Measurements from ENCODE around the gene WNK1. TPM values are rescaled to one million over a fixed set of nuclear protein-coding genes. Genes with fewer than 3 reads are reported as not detected.

Gene WNK1
- total and polyA plus RNA-seq, 12 donors, result 14.2 to 315 (median 123) TPM

GRCh38 chr12:907413-908185, 155.2 kb downstream of the WNK1 start:
- peaks cover 0 to 77% of the 10 kb centered on the region in 2 donors for H3K36me3 ChIP-seq (replicated peaks in 1 of 2)
- no peaks in the 10 kb centered on the region for H3K9me3 ChIP-seq (replicated peaks in 1 of 3)
- TF ChIP-seq, protein P1, sequence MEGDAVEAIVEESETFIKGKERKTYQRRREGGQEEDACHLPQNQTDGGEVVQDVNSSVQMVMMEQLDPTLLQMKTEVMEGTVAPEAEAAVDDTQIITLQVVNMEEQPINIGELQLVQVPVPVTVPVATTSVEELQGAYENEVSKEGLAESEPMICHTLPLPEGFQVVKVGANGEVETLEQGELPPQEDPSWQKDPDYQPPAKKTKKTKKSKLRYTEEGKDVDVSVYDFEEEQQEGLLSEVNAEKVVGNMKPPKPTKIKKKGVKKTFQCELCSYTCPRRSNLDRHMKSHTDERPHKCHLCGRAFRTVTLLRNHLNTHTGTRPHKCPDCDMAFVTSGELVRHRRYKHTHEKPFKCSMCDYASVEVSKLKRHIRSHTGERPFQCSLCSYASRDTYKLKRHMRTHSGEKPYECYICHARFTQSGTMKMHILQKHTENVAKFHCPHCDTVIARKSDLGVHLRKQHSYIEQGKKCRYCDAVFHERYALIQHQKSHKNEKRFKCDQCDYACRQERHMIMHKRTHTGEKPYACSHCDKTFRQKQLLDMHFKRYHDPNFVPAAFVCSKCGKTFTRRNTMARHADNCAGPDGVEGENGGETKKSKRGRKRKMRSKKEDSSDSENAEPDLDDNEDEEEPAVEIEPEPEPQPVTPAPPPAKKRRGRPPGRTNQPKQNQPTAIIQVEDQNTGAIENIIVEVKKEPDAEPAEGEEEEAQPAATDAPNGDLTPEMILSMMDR (IDR thresholded peaks at IDR 0.05), result no peak
- TF ChIP-seq POLR2A (IDR thresholded peaks at IDR 0.05), result no peak
- H3K4me3 ChIP-seq, result no peak overlapping the region
- no peak overlapping the region for H3K27ac ChIP-seq
- intact Hi-C loops (cut with DNase I), result no loop called here
- DNase-seq, result no peak
- H3K27me3 ChIP-seq, result no peaks in the 10 kb centered on the region
- H3K4me1 ChIP-seq (replicated peaks in 1 of 2), result peaks cover 0 to 5% of the 10 kb centered on the region in 2 donors
- WGBS, 4 donors, result 76 to 82% (median 79%) methylated on average over 16 of the region's 16 CpGs

- Histone ChIP-seq H3K27ac (no peak overlapping the region), H3K36me3 (replicated peaks in 1 of 2) (peaks cover 0 to 69% of the 10 kb centered on the region in 2 donors), H3K27me3 (no peaks in the 10 kb centered on the region), H3K9me3 (replicated peaks in 1 of 3) (no peaks in the 10 kb centered on the region), H3K4me1 (replicated peaks in 1 of 2) (peaks cover 5 to 20% of the 10 kb centered on the region in 2 donors), H3K4me3 (no peak overlapping the region)
- TF ChIP-seq, protein P1 (IDR thresholded peaks at IDR 0.05), result no peak
- TF ChIP-seq POLR2A (IDR thresholded peaks at IDR 0.05), result no peak
- no peak for DNase-seq
- WGBS, 4 donors, result 82 to 90% (median 84%) methylated on average over 3 of the region's 3 CpGs
- intact Hi-C loops (cut with DNase I), result no loop called here
Observed at GRCh38 chr12:909861-910260, 157.5 kb downstream of the WNK1 start.

DNA sequence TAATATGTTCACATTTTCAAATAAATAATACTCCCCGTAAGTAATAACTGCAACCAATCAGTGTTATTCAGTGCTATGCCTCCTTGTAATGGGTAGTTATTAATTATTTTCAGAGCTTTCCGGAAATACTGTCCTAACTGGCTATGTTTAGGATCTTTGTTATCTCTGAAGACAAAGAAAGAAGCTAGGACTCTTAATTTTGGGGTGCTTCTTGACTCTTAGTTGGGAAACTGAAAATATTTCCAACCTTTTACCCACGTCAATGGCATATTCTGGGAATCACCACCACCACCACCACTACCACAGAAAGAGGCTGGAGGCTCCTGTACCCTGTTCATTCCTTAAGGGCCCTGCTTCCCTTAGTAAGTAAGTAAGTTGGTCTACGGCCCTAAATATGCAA, 158.0 kb downstream of the WNK1 start:
- peaks cover 0 to 65% of the 10 kb centered on the region in 2 donors for H3K36me3 ChIP-seq (replicated peaks in 1 of 2)
- no peak for DNase-seq
- peaks cover 5 to 20% of the 10 kb centered on the region in 2 donors for H3K4me1 ChIP-seq (replicated peaks in 1 of 2)
- no peak overlapping the region for H3K4me3 ChIP-seq
- H3K9me3 ChIP-seq (replicated peaks in 1 of 3), result no peaks in the 10 kb centered on the region
- intact Hi-C loops (cut with DNase I), result no loop called here
- TF ChIP-seq POLR2A (IDR thresholded peaks at IDR 0.05), result no peak
- TF ChIP-seq, protein P1 (IDR thresholded peaks at IDR 0.05), result no peak
- WGBS, 4 donors, result 73 to 81% (median 78%) methylated on average over 4 of the region's 4 CpGs
- H3K27ac ChIP-seq, result no peak overlapping the region
- no peaks in the 10 kb centered on the region for H3K27me3 ChIP-seq

GRCh38 chr12:911191-911826, 158.9 kb downstream of the WNK1 start:
- Histone ChIP-seq H3K4me3 (no peak overlapping the region), H3K27me3 (no peaks in the 10 kb centered on the region), H3K27ac (no peak overlapping the region), H3K36me3 (replicated peaks in 1 of 2) (peaks cover 0 to 64% of the 10 kb centered on the region in 2 donors), H3K9me3 (replicated peaks in 1 of 3) (no peaks in the 10 kb centered on the region), H3K4me1 (replicated peaks in 1 of 2) (peaks cover 5 to 20% of the 10 kb centered on the region in 2 donors)
- TF ChIP-seq POLR2A (IDR thresholded peaks at IDR 0.05), result no peak
- TF ChIP-seq, protein P1 (IDR thresholded peaks at IDR 0.05), result no peak
- WGBS, 4 donors, result 50 to 61% (median 55%) methylated on average over 10 of the region's 10 CpGs
- intact Hi-C loops (cut with DNase I), result no loop called here
- peak in 4 of 7 donors; percentile 24 to 49 (median 36) for DNase-seq

All from adrenal gland (tissue), 12 donors.